ENCODE measurements around the gene CGB7. TPM values are rescaled to one million over a fixed set of nuclear protein-coding genes. Genes with fewer than 3 reads are reported as not detected.

The CGB7 gene
- total and polyA plus RNA-seq, 2 donors (not counting 3 experiments of a cell fraction or from before 2014, with no cell fraction given): 0.41 to 0.42 TPM

DNA sequence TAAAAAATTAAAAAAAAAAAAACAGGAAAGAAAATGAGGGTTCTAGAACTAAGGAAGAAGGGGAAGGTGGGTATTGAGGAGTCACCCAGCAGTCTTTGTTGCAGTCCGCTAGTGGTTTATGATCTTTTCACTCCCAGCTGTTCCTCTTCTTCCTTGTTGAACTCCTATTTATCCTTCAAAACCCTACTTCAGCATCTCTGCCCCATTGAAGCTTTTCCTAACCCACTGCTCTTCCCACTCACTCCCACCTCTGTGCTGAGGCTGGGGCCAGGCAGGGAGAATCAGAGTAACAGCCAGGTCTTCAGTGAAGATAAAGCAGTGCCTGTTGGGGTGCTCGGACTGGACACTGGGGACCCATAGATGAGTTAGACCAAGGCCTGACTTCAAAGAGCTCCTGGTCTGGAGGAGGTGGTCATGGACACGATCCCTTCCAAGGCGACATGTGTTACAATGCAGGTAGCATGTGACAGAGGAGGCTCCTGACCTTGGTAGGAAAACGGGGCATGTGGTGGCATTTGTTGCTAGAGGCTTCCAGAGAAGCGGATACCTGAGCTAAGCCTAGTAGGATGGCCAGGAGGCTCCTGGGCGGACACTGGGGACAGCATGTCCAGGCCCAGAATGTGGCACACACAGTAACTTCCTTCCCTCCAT lies 52.5 kb downstream of the CGB7 start:
- Histone ChIP-seq H3K9me1 (replicated peaks; ENCODE audit: control insufficient read depth, extremely low read depth, insufficient read depth, low read length) (no peaks in the 10 kb centered on the region), H3K4me3 (replicated peaks in 1 of 3; ENCODE audit: insufficient read depth in 1 of 3, low read depth in 1 of 3, low read length in 3 of 3) (no peak overlapping the region), H3K4me2 (ENCODE audit: insufficient read depth, low read length) (no peak overlapping the region), H3K36me3 (ENCODE audit: control insufficient read depth in 2 of 2, extremely low read depth in 1 of 2, insufficient read depth in 2 of 2, low read length in 2 of 2) (peaks cover 8 to 28% of the 10 kb centered on the region in 2 experiments), H4K20me1 (replicated peaks; ENCODE audit: control insufficient read depth, extremely low read depth, insufficient read depth, low read length) (no peaks in the 10 kb centered on the region), H3K9ac (replicated peaks; ENCODE audit: extremely low read depth, insufficient read depth, low read length) (no peak overlapping the region), H3K79me2 (ENCODE audit: control insufficient read depth, insufficient read depth, low read length) (peaks cover 1% of the 10 kb centered on the region), H3K27ac (ENCODE audit: insufficient read depth, low read depth, low read length) (no peak overlapping the region), H3K27me3 (ENCODE audit: control insufficient read depth in 2 of 2, insufficient read depth in 2 of 2, low read length in 2 of 2) (no peaks in the 10 kb centered on the region), H2AFZ (ENCODE audit: low read depth, low read length) (no peak overlapping the region), H3K9me3 (replicated peaks; ENCODE audit: control insufficient read depth, insufficient read depth, low read length) (no peaks in the 10 kb centered on the region), H3K4me1 (ENCODE audit: control insufficient read depth, extremely low read depth, insufficient read depth, low read length) (no peaks in the 10 kb centered on the region)
- intact Hi-C loops (cut with micrococcal nuclease) (no loop called here), dilution Hi-C loops (cut with MboI; ENCODE audit: extremely low pct_ligation_motif_present, low sequenced_read_pairs) (no loop called here)
- FAIRE-seq (no peak), DNase-seq (ENCODE audit: low read depth, low spot score) (no peak)
- ChIA-PET CTCF (interaction anchor here (1.8 kb wide), 1 partner anchor 13 kb away, joined by 4 read pairs; no protein-coding TSS in a partner anchor), POLR2A (no interaction called here)
- no peak for TF ChIP-seq EZH2 (IDR thresholded peaks at IDR 0.05; ENCODE audit: borderline replicate concordance, low read depth, low read length, severe bottlenecking)
- no peak for TF ChIP-seq POLR2A (IDR thresholded peaks at IDR 0.05; ENCODE audit: low read depth, low read length)
- TF ChIP-seq POLR2AphosphoS5 (IDR thresholded peaks at IDR 0.05; ENCODE audit: insufficient read depth, low read depth, low read length): no peak
- BruUV-seq (replicated peaks): no TSS peak

Small RNA genes within 50 kb of the gene (microRNA-seq; reads per million reads assigned to microRNA genes)
- not detected for gene MIR6798 (ENCODE audit: borderline number of aligned reads, borderline replicate concordance)

Small RNA genes within 50 kb of the gene (small RNA-seq; reads per million reads assigned to genes)
- gene MIR6798 (ENCODE audit: insufficient read depth, insufficient read length, low read depth, low replicate concordance) (not detected), gene RN7SL708P (ENCODE audit: insufficient read depth, insufficient read length, low read depth, low replicate concordance) (not detected)

Other genes with a start within 250 kb of the CGB7 start
- gene BCAT2, start 246.7 kb downstream of the CGB7 start, total RNA-seq: 53.9 and 62.5 TPM in 2 replicates
- gene BCAT2, start 246.7 kb downstream of the CGB7 start, polyA plus RNA-seq: 62.0 and 74.7 TPM in 2 replicates
- 20.9 and 21.5 TPM in 2 replicates for gene HSD17B14, start 221.3 kb downstream of the CGB7 start, total RNA-seq
- 44.5 and 46.3 TPM in 2 replicates for gene HSD17B14, start 221.3 kb downstream of the CGB7 start, polyA plus RNA-seq
- 4.9 and 10.1 TPM in 2 replicates for gene PLEKHA4, start 189.1 kb downstream of the CGB7 start, total RNA-seq
- 3.9 and 4.5 TPM in 2 replicates for gene PLEKHA4, start 189.1 kb downstream of the CGB7 start, polyA plus RNA-seq
- 67.4 and 73.4 TPM in 2 replicates for gene PPP1R15A, start 185.3 kb downstream of the CGB7 start, total RNA-seq
- 34.3 and 42.3 TPM in 2 replicates for gene PPP1R15A, start 185.3 kb downstream of the CGB7 start, polyA plus RNA-seq
- gene TULP2, start 159.0 kb downstream of the CGB7 start, total RNA-seq: not detected in 2 replicates
- 0.08 and 0.18 TPM in 2 replicates for gene TULP2, start 159.0 kb downstream of the CGB7 start, polyA plus RNA-seq
- gene NUCB1, start 157.4 kb downstream of the CGB7 start, total RNA-seq: 190 and 194 TPM in 2 replicates
- gene NUCB1, start 157.4 kb downstream of the CGB7 start, polyA plus RNA-seq: 231 and 237 TPM in 2 replicates
- not detected in 2 replicates for gene DHDH, start 124.0 kb downstream of the CGB7 start, total RNA-seq
- gene DHDH, start 124.0 kb downstream of the CGB7 start, polyA plus RNA-seq: not detected in 2 replicates
- 267 and 295 TPM in 2 replicates for gene BAX, start 102.9 kb downstream of the CGB7 start, total RNA-seq
- gene BAX, start 102.9 kb downstream of the CGB7 start, polyA plus RNA-seq: 283 and 359 TPM in 2 replicates
- gene FTL, start 92.4 kb downstream of the CGB7 start, total RNA-seq: 1,636 and 1,937 TPM in 2 replicates
- 2,748 and 3,914 TPM in 2 replicates for gene FTL, start 92.4 kb downstream of the CGB7 start, polyA plus RNA-seq
- gene GYS1, start 64.4 kb downstream of the CGB7 start, total RNA-seq: 53.9 and 58.9 TPM in 2 replicates
- gene GYS1, start 64.4 kb downstream of the CGB7 start, polyA plus RNA-seq: 39.0 and 41.7 TPM in 2 replicates
- gene RUVBL2, start 63.9 kb downstream of the CGB7 start, total RNA-seq: 110 and 115 TPM in 2 replicates
- 185 and 200 TPM in 2 replicates for gene RUVBL2, start 63.9 kb downstream of the CGB7 start, polyA plus RNA-seq
- gene LHB, start 40.7 kb downstream of the CGB7 start, total RNA-seq: not detected in 2 replicates
- gene LHB, start 40.7 kb downstream of the CGB7 start, polyA plus RNA-seq: 1.3 and 1.4 TPM in 2 replicates
- gene CGB3, start 33.4 kb downstream of the CGB7 start, total RNA-seq: not detected in 2 replicates
- not detected in 2 replicates for gene CGB3, start 33.4 kb downstream of the CGB7 start, polyA plus RNA-seq
- gene CGB2, start 25.9 kb downstream of the CGB7 start, total RNA-seq: not detected in 2 replicates
- gene CGB2, start 25.9 kb downstream of the CGB7 start, polyA plus RNA-seq: not detected in 2 replicates
- not detected in 2 replicates for gene CGB1, start 20.9 kb downstream of the CGB7 start, total RNA-seq
- gene CGB1, start 20.9 kb downstream of the CGB7 start, polyA plus RNA-seq: not detected in 2 replicates
- gene CGB5, start 13.9 kb downstream of the CGB7 start, total RNA-seq: not detected in 2 replicates
- not detected in 2 replicates for gene CGB5, start 13.9 kb downstream of the CGB7 start, polyA plus RNA-seq
- gene CGB8, start 8.6 kb downstream of the CGB7 start, total RNA-seq: not detected in 2 replicates
- not detected in 2 replicates for gene CGB8, start 8.6 kb downstream of the CGB7 start, polyA plus RNA-seq
- gene NTF4, start 7.1 kb upstream of the CGB7 start, total RNA-seq: not detected in 2 replicates
- not detected in 2 replicates for gene NTF4, start 7.1 kb upstream of the CGB7 start, polyA plus RNA-seq
- not detected in 2 replicates for gene KCNA7, start 14.9 kb upstream of the CGB7 start, total RNA-seq
- gene KCNA7, start 14.9 kb upstream of the CGB7 start, polyA plus RNA-seq: not detected in 2 replicates
- 215 and 228 TPM in 2 replicates for gene SNRNP70, start 27.7 kb upstream of the CGB7 start, total RNA-seq
- gene SNRNP70, start 27.7 kb upstream of the CGB7 start, polyA plus RNA-seq: 300 and 317 TPM in 2 replicates
- 4.2 and 4.5 TPM in 2 replicates for gene LIN7B, start 56.6 kb upstream of the CGB7 start, total RNA-seq
- gene LIN7B, start 56.6 kb upstream of the CGB7 start, polyA plus RNA-seq: 2.2 and 4.4 TPM in 2 replicates
- gene C19orf73, start 61.4 kb upstream of the CGB7 start, total RNA-seq: 1.5 TPM in 1 of 2 replicates, not detected in the other
- gene C19orf73, start 61.4 kb upstream of the CGB7 start, polyA plus RNA-seq: 1.8 and 2.5 TPM in 2 replicates
- 2.0 and 2.6 TPM in 2 replicates for gene PPFIA3, start 61.8 kb upstream of the CGB7 start, total RNA-seq
- gene PPFIA3, start 61.8 kb upstream of the CGB7 start, polyA plus RNA-seq: 1.3 and 1.4 TPM in 2 replicates
- gene HRC, start 97.6 kb upstream of the CGB7 start, total RNA-seq: not detected in 2 replicates
- not detected in 2 replicates for gene HRC, start 97.6 kb upstream of the CGB7 start, polyA plus RNA-seq
- gene TRPM4, start 100.0 kb upstream of the CGB7 start, total RNA-seq: 38.9 and 40.6 TPM in 2 replicates
- gene TRPM4, start 100.0 kb upstream of the CGB7 start, polyA plus RNA-seq: 17.6 and 23.7 TPM in 2 replicates

All from endothelial cell of umbilical vein (primary cell).